GM23338 (cell line): Measurements from ENCODE around the gene SGMS2. TPM values are rescaled to one million over a fixed set of nuclear protein-coding genes. Genes with fewer than 3 reads are reported as not detected.

Experiments
- ATAC-seq: fragments of 200-7000 bp; cut with Tn5 transposase; 3 replicates; pipeline ENCODE4 v1.9.1; 2020
- DNase-seq: peaks from one replicate; pipeline ENCODE4 v3.0.0-alpha.2; 2015; ENCODE audit warnings: low spot score
- H2AFZ ChIP-seq: fragments of 200-600 bp; sonication (generic); 2 replicates; pipeline ENCODE4 v1.8.0; 2016; ENCODE audit warnings: antibody characterized with exemption, mild to moderate bottlenecking, moderate library complexity
- H3F3A ChIP-seq: fragments of 200-600 bp; sonication (generic); replicated peaks from 2 replicates; pipeline ENCODE4 v1.8.0; 2017; ENCODE audit warnings: antibody characterized with exemption, mixed run types, low read depth
- H3K27ac ChIP-seq: fragments of 200-600 bp; sonication (generic); 2 replicates; pipeline ENCODE4 v1.6.1; 2016; ENCODE audit warnings: low read depth
- H3K27me3 ChIP-seq: fragments of 200-600 bp; sonication (generic); 2 replicates; pipeline ENCODE4 v1.8.0; 2016; ENCODE audit warnings: mild to moderate bottlenecking, mixed run types, moderate library complexity; ENCODE audit not compliant: insufficient read depth
- H3K36me3 ChIP-seq: fragments of 200-600 bp; sonication (generic); 2 replicates; pipeline ENCODE4 v1.8.0; 2016; ENCODE audit warnings: mild to moderate bottlenecking; ENCODE audit not compliant: insufficient read depth
- H3K4me1 ChIP-seq: fragments of 200-600 bp; sonication (generic); 2 replicates; pipeline ENCODE4 v1.8.0; 2016; ENCODE audit warnings: mild to moderate bottlenecking, moderate library complexity; ENCODE audit not compliant: insufficient read depth
- H3K4me2 ChIP-seq: fragments of 200-600 bp; sonication (generic); 2 replicates; pipeline ENCODE4 v1.7.1; 2017; ENCODE audit warnings: mixed run types
- H3K4me3 ChIP-seq: fragments of 200-600 bp; sonication (generic); 2 replicates; pipeline ENCODE4 v1.6.1; 2016; ENCODE audit warnings: mixed run types
- H3K79me2 ChIP-seq: fragments of 200-600 bp; sonication (generic); replicated peaks from 2 replicates; pipeline ENCODE4 v1.8.0; 2017; ENCODE audit warnings: mild to moderate bottlenecking; ENCODE audit not compliant: insufficient read depth
- H3K9me2 ChIP-seq: fragments of 200-600 bp; sonication (generic); 2 replicates; pipeline ENCODE4 v1.8.0; 2017; ENCODE audit not compliant: insufficient read depth
- H4K20me1 ChIP-seq: fragments of 200-600 bp; sonication (generic); replicated peaks from 2 replicates; pipeline ENCODE4 v1.8.0; 2017; ENCODE audit warnings: mild to moderate bottlenecking; ENCODE audit not compliant: insufficient read depth
- H3K27ac Mint-ChIP-seq: 2 replicates; pipeline ENCODE4 v1.8.0; 2020; ENCODE audit warnings: inconsistent platforms, mild to moderate bottlenecking, moderate library complexity, mixed read lengths
- H3K27me3 Mint-ChIP-seq: 3 replicates; pipeline ENCODE4 v1.8.0; 2022; ENCODE audit warnings: low read depth, mild to moderate bottlenecking, moderate library complexity, mixed read lengths, inconsistent platforms; ENCODE audit not compliant: insufficient read depth, poor library complexity
- H3K36me3 Mint-ChIP-seq: 3 replicates; pipeline ENCODE4 v1.8.0; 2021; ENCODE audit warnings: low read depth, mild to moderate bottlenecking, inconsistent platforms, moderate library complexity, mixed read lengths
- H3K4me1 Mint-ChIP-seq: 3 replicates; pipeline ENCODE4 v1.8.0; 2020; ENCODE audit warnings: mild to moderate bottlenecking, inconsistent platforms, mixed read lengths
- H3K4me3 Mint-ChIP-seq: 3 replicates; pipeline ENCODE4 v1.8.0; 2021; ENCODE audit warnings: moderate library complexity, mild to moderate bottlenecking, inconsistent platforms, mixed read lengths
- H3K9me3 Mint-ChIP-seq: 3 replicates; pipeline ENCODE4 v1.8.0; 2020; ENCODE audit warnings: moderate library complexity, mild to moderate bottlenecking, inconsistent platforms, mixed read lengths
- CTCF ChIP-seq, 2 experiments: fragments of 200-600 bp in 1 of 2; sonication (generic) in 1 of 2; conservative IDR thresholded peaks; 2 replicates each; pipeline versions ENCODE4 v1.5.1 to v1.6.1; 2016 to 2017; ENCODE audit warnings: antibody characterized with exemption in 2 of 2, low read depth in 2 of 2, mild to moderate bottlenecking in 2 of 2, moderate library complexity in 1 of 2
- EZH2 ChIP-seq: fragments of 200-600 bp; sonication (generic); IDR thresholded peaks from one replicate; pipeline ENCODE4 v1.8.0; 2017; ENCODE audit warnings: antibody characterized with exemption, mild to moderate bottlenecking, low read depth; ENCODE audit not compliant: unreplicated experiment
- EZH2phosphoT487 ChIP-seq: fragments of 200-600 bp; sonication (generic); IDR thresholded peaks from one replicate; pipeline ENCODE4 v1.8.1; 2018; ENCODE audit warnings: antibody characterized with exemption; ENCODE audit not compliant: unreplicated experiment
- JUNB ChIP-seq: IDR thresholded peaks from one replicate; pipeline ENCODE4 v1.6.1; 2016; ENCODE audit warnings: antibody characterized with exemption; ENCODE audit not compliant: unreplicated experiment
- POLR2AphosphoS5 ChIP-seq: IDR thresholded peaks from 2 replicates; pipeline ENCODE4 v1.6.1; 2016; ENCODE audit warnings: antibody characterized with exemption, low read depth
- REST ChIP-seq: IDR thresholded peaks from one replicate; pipeline ENCODE4 v1.6.1; 2018; ENCODE audit warnings: antibody characterized with exemption; ENCODE audit not compliant: unreplicated experiment
- ZNF114 ChIP-seq: fragments of 250-450 bp; sonication (Bioruptor Pico); IDR thresholded peaks from 2 replicates; pipeline ENCODE4 v1.5.0; 2020; ENCODE audit warnings: mild to moderate bottlenecking, moderate library complexity
- ZNF331 ChIP-seq: fragments of 250-450 bp; sonication (Bioruptor Pico); IDR thresholded peaks from 2 replicates; pipeline ENCODE4 v1.5.0; 2020; ENCODE audit warnings: low read depth, mild to moderate bottlenecking, moderate library complexity
- ZNF462 ChIP-seq: fragments of 250-450 bp; sonication (Bioruptor Pico); IDR thresholded peaks from 2 replicates; pipeline ENCODE4 v1.5.0; 2020; ENCODE audit warnings: mild to moderate bottlenecking, moderate library complexity
- polyA plus RNA-seq: library from polyadenylated mRNA; unstranded; fragments of >200 nt; fragmentation: Nextera tagmentation; extraction: Ambion mirVana; gene quantifications from 2 replicates; pipeline ENCODE4 v1.2.1, GENCODE V29; 2016
- total RNA-seq: library from RNA; depleted of rRNA; stranded (reverse); fragments of >200 nt; shearing (Covaris generic); gene quantifications from 2 replicates; pipeline ENCODE4 v1.2.3, GENCODE V29; 2014

Gene SGMS2
- total and polyA plus RNA-seq, 2 experiments from 2014 or later, result 0.35 to 1.1 TPM

- TF ChIP-seq REST, result no peak
- no peak for TF ChIP-seq ZNF114 (CRISPR knock-in tag)
- TF ChIP-seq JUNB, result no peak
- no peak for TF ChIP-seq CTCF (conservative IDR thresholded peaks at IDR 0.05; ENCODE audit: low read depth in 2 of 2)
These were observed 69.4 kb downstream of the SGMS2 start (continued) for GRCh38 chr4:107894138-107894603.

- peaks cover 19% of the 10 kb centered on the region for H3K9me3 Mint-ChIP-seq
- no peak overlapping the region for H3K4me2 ChIP-seq
- H4K20me1 ChIP-seq, result no peaks in the 10 kb centered on the region
- H3K36me3 ChIP-seq, result no peaks in the 10 kb centered on the region
- H3K27ac ChIP-seq, result no peak overlapping the region
- H3F3A ChIP-seq, result no peaks in the 10 kb centered on the region
- peaks cover 19% of the 10 kb centered on the region for H3K36me3 Mint-ChIP-seq
- no peaks in the 10 kb centered on the region for H3K79me2 ChIP-seq
- no peak overlapping the region for H2AFZ ChIP-seq
- no peaks in the 10 kb centered on the region for H3K27me3 ChIP-seq
- no peak for DNase-seq
- H3K4me3 Mint-ChIP-seq, result no peak overlapping the region
- H3K9me2 ChIP-seq, result peaks cover 28% of the 10 kb centered on the region
- ATAC-seq, result no peak
- H3K27ac Mint-ChIP-seq, result no peak overlapping the region
- H3K4me1 ChIP-seq, result peaks cover 5% of the 10 kb centered on the region; the same call in 1 of the 2 replicates
- no peaks in the 10 kb centered on the region; the same call in 1 of the 3 replicates for H3K4me1 Mint-ChIP-seq
- no peak overlapping the region for H3K4me3 ChIP-seq
- H3K27me3 Mint-ChIP-seq, result no peaks in the 10 kb centered on the region
- TF ChIP-seq EZH2 (no peak), ZNF114 (CRISPR knock-in tag) (no peak), CTCF (conservative IDR thresholded peaks at IDR 0.05; ENCODE audit: low read depth in 2 of 2) (no peak), POLR2AphosphoS5 (no peak), ZNF331 (CRISPR knock-in tag) (no peak), JUNB (no peak), EZH2phosphoT487 (no peak), ZNF462 (CRISPR knock-in tag) (no peak)
These were observed 71.5 kb downstream of the SGMS2 start for GRCh38 chr4:107896158-107896645.
